Gastrocnemius medialis (tissue), 4 donors: Measurements from ENCODE around the gene DNAJC8. TPM values are rescaled to one million over a fixed set of nuclear protein-coding genes. Genes with fewer than 3 reads are reported as not detected.

Experiments used
- ATAC-seq, 2 donors: fragments of 150-250 bp; one replicate each; pipeline ENCODE4 v1.9.1; 2016
- DNase-seq, 2 donors: peaks; one replicate each; pipeline ENCODE4 v3.0.0-alpha.2; 2019
- H3K27ac ChIP-seq, 4 donors: fragments of 200-600 bp; sonication (generic); 1 replicate in 1 of 4; 2 replicates in 3 of 4; pipeline ENCODE4 v1.5.1; 2016 to 2018; ENCODE audit warnings: mild to moderate bottlenecking in 2 of 4, moderate library complexity in 1 of 4
- H3K27me3 ChIP-seq, 3 donors: fragments of 200-600 bp; sonication (generic) in 2 of 3; 1 replicate in 1 of 3; 2 replicates in 2 of 3; pipeline versions ENCODE4 v1.5.1 to v1.6.0; 2016 to 2019; ENCODE audit warnings: mild to moderate bottlenecking in 1 of 3, moderate library complexity in 1 of 3
- H3K36me3 ChIP-seq, 2 donors: fragments of 200-600 bp; sonication (generic) in 1 of 2; one replicate each; pipeline ENCODE4 v1.5.1; 2017 to 2018
- H3K4me1 ChIP-seq, 2 donors: fragments of 200-600 bp; sonication (generic) in 1 of 2; one replicate each; pipeline ENCODE4 v1.5.1; 2016 to 2017; ENCODE audit warnings: mild to moderate bottlenecking in 2 of 2
- H3K4me3 ChIP-seq, 4 donors: fragments of 200-600 bp; sonication (generic) in 3 of 4; 1 replicate in 1 of 4; 2 replicates in 3 of 4; pipeline ENCODE4 v1.5.1; 2016 to 2019; ENCODE audit warnings: mild to moderate bottlenecking in 2 of 4
- H3K9me3 ChIP-seq, 3 donors: fragments of 200-600 bp; sonication (generic) in 2 of 3; 1 replicate in 1 of 3; 2 replicates in 2 of 3; pipeline ENCODE4 v1.5.1; 2016 to 2019
- POLR2A ChIP-seq, 2 donors: fragments of 450-650 bp; IDR thresholded peaks; one replicate each; pipeline ENCODE4 v1.6.1; 2017; ENCODE audit warnings: antibody characterized with exemption in 2 of 2, mild to moderate bottlenecking in 2 of 2, moderate library complexity in 2 of 2
- in situ Hi-C, 4 donors: fragments of 200-750 bp; cut with MboI; loops; one replicate each; pipeline versions ENCODE4 v1.15.0 to v1.8.0; 2017; ENCODE audit warnings: low sequenced_read_pairs in 4 of 4
- intact Hi-C: fragments of 100-400 bp; cut with DNase I; formaldehyde crosslinking; loops from one replicate; pipeline ENCODE4 v1.15.1; 2023; ENCODE audit warnings: low total_unique reads
- total RNA-seq, 4 donors: library from RNA; depleted of rRNA; stranded (reverse); fragments of >200 nt; gene quantifications; one replicate each; pipeline versions ENCODE4 v1.1.0 to v1.2.3, GENCODE V29; 2016
- TF ChIP-seq, protein P1 (sequence below), 5 experiments: fragments of 450-650 bp in 3 of 5; fragments of 200-600 bp in 2 of 5; sonication (generic) in 2 of 5; IDR thresholded peaks in 4 of 5; conservative IDR thresholded peaks in 1 of 5; 1 replicate in 4 of 5; 2 replicates in 1 of 5; pipeline ENCODE4 v1.5.1; 2016 to 2019; ENCODE audit warnings: antibody characterized with exemption in 5 of 5, mild to moderate bottlenecking in 3 of 5, moderate library complexity in 3 of 5

The DNAJC8 gene
- total RNA-seq, 4 donors from 2014 or later: 37.6 to 56.1 (median 51.2) TPM

DNA sequence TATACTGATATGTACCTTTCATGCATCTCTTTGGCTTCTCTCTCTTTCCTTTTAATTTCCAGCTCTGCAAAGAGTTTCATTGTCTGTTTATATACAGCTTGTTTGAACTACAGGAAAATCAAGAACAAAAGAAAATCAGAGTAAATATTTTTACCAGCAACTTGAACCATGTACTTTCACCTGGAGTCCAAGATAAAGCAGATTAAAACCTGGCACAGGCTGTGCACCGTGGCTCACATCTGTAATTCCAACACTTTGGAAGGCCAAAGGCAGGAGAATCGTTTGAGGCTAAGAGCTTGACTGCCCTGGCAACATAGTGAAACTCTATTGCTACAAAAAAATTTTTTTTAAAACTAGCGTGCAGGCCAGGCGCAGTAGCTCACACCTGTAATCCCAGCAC, 27.6 kb downstream of the DNAJC8 start:
- H3K27me3 ChIP-seq: no peaks in the 10 kb centered on the region
- ATAC-seq (no peak), DNase-seq (no peak)
- no peaks in the 10 kb centered on the region for H3K9me3 ChIP-seq
- H3K36me3 ChIP-seq: peaks cover 5 to 87% of the 10 kb centered on the region in 2 donors
- peaks cover 12 to 18% of the 10 kb centered on the region in 2 donors for H3K4me1 ChIP-seq
- intact Hi-C loops (no loop called here), in situ Hi-C loops (loop anchor here in 2 of 4 donors (5.0 to 10.0 kb wide), 2 partner anchors 110 to 113 kb away; no protein-coding TSS in a partner anchor)
- no peak for TF ChIP-seq POLR2A (IDR thresholded peaks at IDR 0.05)
- TF ChIP-seq, protein P1, sequence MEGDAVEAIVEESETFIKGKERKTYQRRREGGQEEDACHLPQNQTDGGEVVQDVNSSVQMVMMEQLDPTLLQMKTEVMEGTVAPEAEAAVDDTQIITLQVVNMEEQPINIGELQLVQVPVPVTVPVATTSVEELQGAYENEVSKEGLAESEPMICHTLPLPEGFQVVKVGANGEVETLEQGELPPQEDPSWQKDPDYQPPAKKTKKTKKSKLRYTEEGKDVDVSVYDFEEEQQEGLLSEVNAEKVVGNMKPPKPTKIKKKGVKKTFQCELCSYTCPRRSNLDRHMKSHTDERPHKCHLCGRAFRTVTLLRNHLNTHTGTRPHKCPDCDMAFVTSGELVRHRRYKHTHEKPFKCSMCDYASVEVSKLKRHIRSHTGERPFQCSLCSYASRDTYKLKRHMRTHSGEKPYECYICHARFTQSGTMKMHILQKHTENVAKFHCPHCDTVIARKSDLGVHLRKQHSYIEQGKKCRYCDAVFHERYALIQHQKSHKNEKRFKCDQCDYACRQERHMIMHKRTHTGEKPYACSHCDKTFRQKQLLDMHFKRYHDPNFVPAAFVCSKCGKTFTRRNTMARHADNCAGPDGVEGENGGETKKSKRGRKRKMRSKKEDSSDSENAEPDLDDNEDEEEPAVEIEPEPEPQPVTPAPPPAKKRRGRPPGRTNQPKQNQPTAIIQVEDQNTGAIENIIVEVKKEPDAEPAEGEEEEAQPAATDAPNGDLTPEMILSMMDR (IDR thresholded peaks at IDR 0.05 in 4 of 5, conservative IDR thresholded peaks at IDR 0.05 in 1 of 5): no peak
- H3K27ac ChIP-seq: no peak overlapping the region
- no peak overlapping the region for H3K4me3 ChIP-seq

DNA sequence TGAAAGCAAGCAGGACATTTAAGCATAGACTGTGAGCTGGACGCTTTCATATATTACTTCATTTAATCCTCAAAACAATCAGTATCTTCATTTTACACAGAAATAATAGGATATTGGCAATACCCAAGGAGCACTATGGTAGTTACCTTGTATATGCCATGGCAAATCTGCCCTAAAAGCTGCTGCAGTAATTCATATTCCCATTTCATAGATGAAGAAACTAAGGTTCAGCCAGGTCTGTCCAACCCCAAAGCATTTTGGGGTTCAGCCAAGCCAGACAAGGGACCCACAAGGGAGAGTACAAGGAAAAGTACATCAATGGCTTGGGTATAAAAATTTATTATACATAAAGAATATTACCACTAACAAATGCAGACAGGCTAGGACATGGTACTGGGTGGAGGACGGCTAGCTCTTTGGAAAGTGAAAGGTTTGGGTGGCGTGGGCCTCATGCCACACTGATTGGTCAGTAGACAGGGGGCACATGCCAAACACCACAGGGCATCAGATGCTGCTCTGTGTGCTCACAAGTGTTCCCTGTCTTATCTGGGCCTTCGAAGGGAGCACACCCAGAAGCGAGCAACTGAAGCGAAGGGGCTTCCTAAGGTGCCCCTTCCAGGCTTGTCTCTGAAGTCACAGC, 32.5 kb downstream of the DNAJC8 start:
- no peaks in the 10 kb centered on the region for H3K9me3 ChIP-seq
- intact Hi-C loops: no loop called here
- H3K27ac ChIP-seq: no peak overlapping the region
- no peak for DNase-seq
- no peak overlapping the region for H3K4me3 ChIP-seq
- TF ChIP-seq, protein P1 (IDR thresholded peaks at IDR 0.05 in 4 of 5, conservative IDR thresholded peaks at IDR 0.05 in 1 of 5): no peak
- no peak for TF ChIP-seq POLR2A (IDR thresholded peaks at IDR 0.05)
- in situ Hi-C loops: loop anchor here in 1 of 4 donors (10.0 kb wide), 1 partner anchor 106 kb away; no protein-coding TSS in a partner anchor
- H3K36me3 ChIP-seq: peaks cover 12 to 70% of the 10 kb centered on the region in 2 donors
- H3K27me3 ChIP-seq: no peaks in the 10 kb centered on the region
- H3K4me1 ChIP-seq: no peaks in the 10 kb centered on the region
- no peak for ATAC-seq

DNA sequence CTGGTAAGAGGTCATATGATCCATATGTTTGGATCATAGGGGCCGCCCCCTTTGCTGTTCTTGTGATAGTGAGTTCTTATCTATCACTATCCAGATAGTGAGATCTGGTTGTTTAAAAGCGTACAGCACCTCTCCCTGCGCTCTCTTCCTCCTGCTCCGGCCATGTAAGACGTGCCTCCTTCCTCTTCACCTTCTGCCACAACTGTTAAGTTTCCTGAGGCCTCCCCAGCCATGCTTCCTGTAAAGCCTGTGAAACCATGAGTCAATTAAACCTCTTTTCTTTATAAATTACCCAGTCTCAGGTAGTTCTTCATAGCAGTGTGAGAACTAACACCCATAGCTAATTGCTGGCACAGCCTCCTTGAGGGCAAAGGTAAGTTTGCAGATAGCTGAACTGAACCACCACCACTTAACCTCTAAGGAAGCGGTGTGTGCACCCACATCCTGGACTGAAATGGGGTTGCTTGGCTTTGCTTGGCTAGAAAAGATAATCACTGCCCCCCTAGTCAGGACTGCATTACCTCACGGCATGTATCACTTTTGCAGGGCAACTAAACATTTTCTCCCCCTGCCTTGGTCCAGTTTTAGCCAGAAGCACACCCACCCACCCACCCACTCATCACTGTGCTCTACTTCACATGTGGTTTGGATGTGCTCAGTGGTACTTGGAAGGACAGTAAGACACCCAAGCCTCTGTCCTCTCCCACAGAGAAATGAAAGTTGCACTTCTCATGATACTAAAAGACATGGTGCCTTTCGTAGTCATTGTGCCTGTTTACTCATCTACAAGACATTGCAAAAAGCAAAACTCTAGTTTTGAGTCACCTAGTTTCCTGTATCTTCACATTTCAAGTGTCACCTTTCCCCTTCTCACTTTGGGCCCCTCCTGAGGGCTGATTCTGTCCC, 33.2 kb downstream of the DNAJC8 start:
- H3K27me3 ChIP-seq: no peaks in the 10 kb centered on the region
- ATAC-seq (no peak), DNase-seq (no peak)
- H3K4me3 ChIP-seq: no peak overlapping the region
- peaks cover 12 to 62% of the 10 kb centered on the region in 2 donors for H3K36me3 ChIP-seq
- TF ChIP-seq, protein P1 (IDR thresholded peaks at IDR 0.05 in 4 of 5, conservative IDR thresholded peaks at IDR 0.05 in 1 of 5): no peak
- no peak for TF ChIP-seq POLR2A (IDR thresholded peaks at IDR 0.05)
- intact Hi-C loops (no loop called here), in situ Hi-C loops (loop anchor here in 1 of 4 donors (10.0 kb wide), 1 partner anchor 105 kb away; no protein-coding TSS in a partner anchor)
- no peak overlapping the region for H3K27ac ChIP-seq
- H3K4me1 ChIP-seq: no peaks in the 10 kb centered on the region
- H3K9me3 ChIP-seq: no peaks in the 10 kb centered on the region

DNA sequence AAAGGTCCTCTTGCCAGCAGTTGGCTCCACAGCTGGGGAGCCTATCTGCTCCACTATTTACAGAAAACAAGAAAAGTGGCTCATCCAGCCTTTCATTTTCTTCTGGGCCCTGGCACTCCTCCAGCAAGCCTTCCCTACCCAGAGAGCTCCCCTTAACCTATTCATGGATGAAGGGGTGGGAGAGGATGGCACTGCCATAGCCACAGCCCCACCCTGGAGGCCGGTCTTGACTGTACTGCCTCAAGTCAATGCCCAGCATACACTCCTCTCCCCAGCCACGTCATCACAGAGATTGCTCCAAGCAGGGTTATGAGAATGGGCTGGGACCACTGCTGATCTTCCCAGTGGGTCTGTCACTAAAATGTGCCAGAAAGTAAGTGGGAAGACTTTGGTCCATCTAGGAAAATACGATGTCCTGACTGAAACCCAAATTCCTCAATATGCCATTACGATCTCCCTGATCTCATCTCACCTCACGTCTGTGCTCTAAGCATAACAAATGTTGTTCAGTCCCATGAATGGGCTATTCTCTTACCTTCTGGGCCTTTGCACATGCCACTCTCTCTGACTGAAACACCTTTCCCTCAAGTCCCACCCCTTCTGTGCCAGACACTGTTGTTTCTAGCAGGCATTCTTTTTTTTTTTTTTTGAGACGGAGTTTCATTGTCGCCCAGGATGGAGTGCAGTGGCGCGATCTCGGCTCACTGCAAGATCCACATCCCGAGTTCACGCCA, 35.0 kb downstream of the DNAJC8 start:
- DNase-seq (no peak), ATAC-seq (no peak)
- H3K27ac ChIP-seq: no peak overlapping the region
- in situ Hi-C loops: no loop called here
- intact Hi-C loops: no loop called here
- no peaks in the 10 kb centered on the region for H3K27me3 ChIP-seq
- TF ChIP-seq, protein P1 (IDR thresholded peaks at IDR 0.05 in 4 of 5, conservative IDR thresholded peaks at IDR 0.05 in 1 of 5): no peak
- no peak for TF ChIP-seq POLR2A (IDR thresholded peaks at IDR 0.05)
- H3K4me1 ChIP-seq: no peaks in the 10 kb centered on the region
- H3K36me3 ChIP-seq: peaks cover 9 to 45% of the 10 kb centered on the region in 2 donors
- no peaks in the 10 kb centered on the region for H3K9me3 ChIP-seq
- H3K4me3 ChIP-seq: no peak overlapping the region
